HG02884 (cell line): Measurements from ENCODE around the gene NUP54.
A peak's percentile ranks its signal among the peaks of the same experiment; 100 is the strongest.

Source experiments
- ATAC-seq: cut with Tn5 transposase; IDR thresholded peaks from one replicate; pipeline ENCODE4 v1.9.1; 2021; ENCODE audit warnings: mild to moderate bottlenecking, moderate library complexity; ENCODE audit not compliant: unreplicated experiment

Gene NUP54

GRCh38 chr4:76074993-76075600 is 73.1 kb downstream of the NUP54 start:
- ATAC-seq = no peak

- ATAC-seq = no peak
Observed at GRCh38 chr4:76074468-76074867, 73.7 kb downstream of the NUP54 start, which contains the start of gene ART3. TSS of gene ART3 (plus strand) at chr4:76074709. CDS start at chr4:76075890, 1,181 bp downstream.

- no peak for ATAC-seq
Observed at GRCh38 chr4:76072760-76073159, 75.4 kb downstream of the NUP54 start.

DNA sequence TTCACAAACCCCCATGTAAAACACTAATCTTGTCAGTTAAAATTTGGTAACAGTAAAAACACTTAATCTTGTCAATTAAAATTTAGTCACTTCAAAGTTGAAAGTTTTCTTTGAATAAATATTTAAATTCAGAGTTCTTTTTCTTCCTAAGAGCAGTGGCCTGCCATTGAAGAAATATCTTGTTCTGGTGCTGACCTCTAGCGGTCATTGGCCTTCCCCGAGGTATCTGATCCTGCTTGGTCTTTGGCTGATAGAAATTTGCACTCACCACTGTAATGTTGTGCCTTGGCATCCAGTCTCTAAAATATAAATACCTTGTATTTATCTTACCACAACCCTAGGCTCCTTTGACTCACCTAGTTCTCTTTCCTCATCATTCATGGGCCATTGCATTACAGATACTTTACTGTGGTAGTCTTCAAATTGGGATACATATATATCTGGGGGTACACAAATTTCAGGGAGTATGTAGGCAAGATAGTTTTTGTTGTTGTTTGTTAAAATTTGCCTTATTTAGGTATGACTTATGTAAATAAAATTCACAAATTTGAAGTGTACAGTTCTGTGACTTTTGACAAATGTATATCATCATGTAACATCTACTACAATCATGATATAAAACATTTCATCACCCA is 80.4 kb downstream of the NUP54 start:
- peak; percentile 76 for ATAC-seq

DNA sequence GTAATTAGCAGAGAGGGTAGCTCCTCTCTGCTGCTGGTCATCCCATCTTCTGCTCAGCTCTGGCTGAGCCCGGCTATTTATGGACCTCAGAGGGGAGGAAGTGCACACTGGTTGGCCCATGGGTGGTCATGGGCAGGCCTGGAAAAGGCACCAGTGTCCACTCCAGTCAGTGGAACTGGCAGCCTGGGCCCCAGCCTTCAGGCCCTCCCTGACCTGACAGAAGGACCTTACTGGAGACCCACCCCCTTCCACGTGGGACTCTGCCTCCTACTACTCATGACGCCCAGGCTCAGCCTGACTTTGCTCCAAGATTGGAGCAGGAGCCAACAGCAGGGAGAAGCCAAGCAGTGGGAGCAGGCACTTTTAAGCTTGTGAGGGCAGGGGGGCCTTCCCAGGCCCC is 81.7 kb downstream of the NUP54 start:
- no peak for ATAC-seq
